KBM-7 (cell line): ENCODE results near the gene LRRC27.
"Not testable (repeated sequence)": the region's sequence is repeated elsewhere in the genome, so short reads cannot be mapped to it uniquely, and the experiment has no call there.

Experiments
- DNase-seq: peaks from one replicate; pipeline ENCODE4 v3.0.0-alpha.2; 2015
- in situ Hi-C: fragments of 300-500 bp; cut with MboI; formaldehyde crosslinking; loops from 2 replicates; pipeline ENCODE4 v1.14.3; 2020; ENCODE audit warnings: low sequenced_read_pairs, low pct_unique_long_range_greater_than_20kb, mixed read lengths

Gene LRRC27

GRCh38 chr10:132331601-132332432, at the start of gene LRRC27:
LRRC27 (plus strand) TSS chr10:132332193; CDS start chr10:132333525, 1,332 bp downstream.
- peak; percentile 95 for DNase-seq
- in situ Hi-C loops = no loop called here

DNA sequence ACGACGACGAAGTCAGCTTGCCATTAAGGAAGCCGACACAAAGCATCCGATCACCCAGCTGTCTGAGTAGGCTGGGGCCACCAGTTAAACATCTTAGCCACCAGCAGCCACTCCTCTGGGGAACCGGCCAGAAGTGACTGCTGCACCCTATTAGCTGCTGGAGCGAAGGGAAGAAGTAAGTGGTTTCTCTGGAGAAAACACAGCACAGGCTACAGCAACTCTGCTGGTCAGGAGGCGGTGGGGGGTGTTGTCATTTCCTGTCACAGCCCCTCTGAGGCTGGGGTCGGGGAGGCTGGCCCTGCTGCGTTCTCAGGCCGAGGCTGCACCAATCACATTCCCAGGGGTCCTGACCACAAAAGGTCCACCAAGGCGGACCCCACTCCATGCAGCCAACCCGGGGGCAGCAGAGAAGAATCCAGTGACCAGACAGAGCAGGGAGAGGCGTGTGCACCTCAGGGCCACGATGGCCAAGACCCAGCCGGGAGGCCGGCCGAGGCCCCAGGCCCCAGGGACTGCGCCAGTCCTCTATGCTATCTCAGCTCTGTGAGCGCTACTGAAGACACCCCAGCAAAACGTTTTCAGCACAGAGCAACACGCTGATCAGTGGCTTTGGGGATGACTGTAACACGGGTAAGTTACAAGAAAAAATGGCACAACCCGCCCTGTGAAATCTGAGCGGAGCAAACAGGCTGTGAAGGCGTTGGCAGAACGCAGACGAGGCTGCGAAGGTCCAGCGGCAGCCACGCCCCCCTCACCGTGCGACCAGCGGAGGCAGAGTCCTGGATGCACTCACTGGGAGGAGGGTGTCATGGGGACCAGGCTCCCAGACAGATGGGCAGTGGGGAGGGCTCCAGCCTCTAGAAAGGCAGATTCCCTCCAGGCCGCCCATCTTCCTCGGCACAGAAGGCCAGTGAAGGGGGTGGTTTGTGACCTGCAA, 49.1 kb upstream of the LRRC27 start:
- DNase-seq = no peak
- in situ Hi-C loops = no loop called here

DNA sequence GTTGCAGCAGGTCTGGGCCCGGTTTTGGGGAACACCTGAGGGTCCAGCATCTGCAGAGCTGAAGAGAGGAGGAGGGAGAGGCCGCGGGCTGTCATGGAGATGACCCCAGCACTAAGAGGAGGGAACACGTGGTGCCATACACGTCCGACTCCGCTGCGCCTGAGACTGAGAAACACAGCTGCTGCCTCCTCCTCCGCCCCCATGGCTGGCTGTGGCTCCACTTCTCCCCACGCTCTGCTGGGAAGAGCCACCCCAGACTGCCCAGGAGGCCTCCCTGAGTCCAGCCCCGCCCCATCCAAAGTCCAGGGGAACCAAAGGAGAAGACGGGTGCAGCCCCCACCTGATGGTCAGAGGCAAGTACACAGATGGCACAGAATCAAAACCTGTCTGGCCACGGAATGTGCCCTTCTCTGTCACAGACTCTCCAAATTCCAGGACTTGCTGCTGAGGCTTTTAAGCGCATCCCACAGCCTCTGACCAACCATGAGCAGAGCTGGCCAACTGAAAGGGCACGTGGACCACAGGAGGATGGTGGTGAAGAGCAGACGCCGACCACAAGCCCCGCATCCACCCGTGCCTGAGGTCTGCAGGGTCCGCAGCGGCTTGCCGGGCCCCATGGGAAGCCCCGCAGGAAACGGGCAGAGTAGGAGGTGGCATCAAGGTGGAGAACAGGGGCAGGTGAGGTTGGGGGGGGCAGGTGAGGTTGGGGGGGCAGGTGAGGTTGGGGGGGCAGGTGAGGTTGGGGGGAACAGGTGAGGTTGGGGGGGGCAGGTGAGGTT, 48.2 kb upstream of the LRRC27 start:
- in situ Hi-C loops = no loop called here
- no peak for DNase-seq

DNA sequence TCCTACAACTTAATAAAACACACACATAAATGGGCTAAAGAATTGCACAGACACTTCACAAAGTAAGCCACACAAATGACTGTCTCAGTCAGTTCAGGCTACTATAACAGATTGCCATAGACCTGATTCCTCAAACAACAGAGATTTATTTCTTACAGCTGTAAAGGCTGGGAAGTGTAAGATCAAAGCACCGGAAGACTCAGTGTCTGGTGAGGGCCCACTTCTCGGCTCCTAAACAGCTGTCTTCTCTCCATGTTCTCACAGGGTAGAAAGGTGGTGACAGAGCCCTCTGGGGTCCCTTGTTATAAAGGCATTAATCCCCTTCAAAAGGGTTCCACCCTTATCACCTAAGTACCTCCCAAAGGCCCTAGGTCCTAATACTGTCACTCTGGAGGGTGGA, 42.6 kb upstream of the LRRC27 start:
- no peak for DNase-seq
- in situ Hi-C loops = no loop called here

- DNase-seq = no peak
- in situ Hi-C loops = no loop called here
These were observed 41.4 kb upstream of the LRRC27 start for GRCh38 chr10:132290631-132291030.

DNA sequence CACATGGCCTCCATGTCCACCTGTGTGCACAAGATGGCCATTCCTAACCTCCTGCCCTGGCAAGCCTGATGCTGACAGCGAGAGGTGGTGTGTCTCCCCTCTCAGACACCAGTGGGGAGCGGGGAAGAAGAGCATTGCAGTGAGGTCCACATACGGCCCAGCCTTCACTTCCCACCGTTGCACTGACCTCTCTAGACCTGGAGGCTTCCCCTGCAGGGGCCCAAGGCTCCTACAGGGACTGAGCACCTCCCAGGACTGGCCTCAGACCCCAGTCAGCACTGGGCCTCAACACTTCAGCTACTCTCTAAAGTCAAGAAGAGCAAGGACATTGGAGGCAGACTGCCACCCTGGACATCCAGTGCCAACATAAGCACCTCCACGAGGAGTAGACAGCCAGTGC, 40.2 kb upstream of the LRRC27 start:
- in situ Hi-C loops = no loop called here
- DNase-seq = no peak

DNA sequence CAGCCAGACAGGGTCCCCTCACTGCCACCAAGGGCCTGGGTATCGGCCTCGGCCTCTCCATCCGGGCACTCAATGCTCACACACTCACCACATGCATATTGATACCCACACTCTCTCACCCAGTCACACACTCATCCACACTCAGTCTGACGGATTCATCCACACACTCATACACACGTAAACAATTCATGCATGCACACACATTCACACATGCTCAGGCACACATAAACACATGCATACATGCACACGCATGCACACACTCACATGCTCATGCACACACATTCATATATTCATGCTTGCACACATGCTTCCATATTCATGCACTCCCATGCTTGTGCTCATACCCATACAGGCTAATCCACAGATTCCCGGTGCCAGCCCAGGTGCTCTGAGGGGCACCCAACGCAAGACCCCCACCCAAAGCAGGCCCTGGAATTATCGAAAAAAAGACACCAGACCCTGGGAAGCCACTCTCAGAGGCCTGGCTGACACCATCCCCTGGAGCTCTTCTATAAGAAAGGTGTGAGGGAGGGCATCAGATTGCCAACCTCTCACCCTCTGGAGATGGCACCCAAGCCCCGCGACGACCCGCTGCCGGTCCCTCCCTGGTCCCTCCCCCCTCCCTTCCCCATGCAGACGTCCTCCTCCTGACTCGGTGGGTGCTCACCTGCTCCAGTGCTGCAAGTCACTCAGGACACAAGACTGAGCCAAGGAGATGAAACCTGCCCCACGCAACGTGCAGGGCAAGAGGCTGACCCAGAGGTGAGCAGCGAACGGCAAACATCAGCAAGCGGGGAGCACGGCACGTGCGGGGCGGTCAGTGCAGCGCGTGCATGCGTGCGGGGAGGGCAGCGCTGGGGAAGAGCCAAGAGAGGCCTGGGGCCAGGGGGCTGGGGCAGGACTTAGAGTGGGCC, 39.4 kb upstream of the LRRC27 start:
- no peak for DNase-seq
- in situ Hi-C loops = no loop called here

GRCh38 chr10:132293201-132293812, 38.7 kb upstream of the LRRC27 start:
- in situ Hi-C loops = no loop called here
- no peak for DNase-seq

DNA sequence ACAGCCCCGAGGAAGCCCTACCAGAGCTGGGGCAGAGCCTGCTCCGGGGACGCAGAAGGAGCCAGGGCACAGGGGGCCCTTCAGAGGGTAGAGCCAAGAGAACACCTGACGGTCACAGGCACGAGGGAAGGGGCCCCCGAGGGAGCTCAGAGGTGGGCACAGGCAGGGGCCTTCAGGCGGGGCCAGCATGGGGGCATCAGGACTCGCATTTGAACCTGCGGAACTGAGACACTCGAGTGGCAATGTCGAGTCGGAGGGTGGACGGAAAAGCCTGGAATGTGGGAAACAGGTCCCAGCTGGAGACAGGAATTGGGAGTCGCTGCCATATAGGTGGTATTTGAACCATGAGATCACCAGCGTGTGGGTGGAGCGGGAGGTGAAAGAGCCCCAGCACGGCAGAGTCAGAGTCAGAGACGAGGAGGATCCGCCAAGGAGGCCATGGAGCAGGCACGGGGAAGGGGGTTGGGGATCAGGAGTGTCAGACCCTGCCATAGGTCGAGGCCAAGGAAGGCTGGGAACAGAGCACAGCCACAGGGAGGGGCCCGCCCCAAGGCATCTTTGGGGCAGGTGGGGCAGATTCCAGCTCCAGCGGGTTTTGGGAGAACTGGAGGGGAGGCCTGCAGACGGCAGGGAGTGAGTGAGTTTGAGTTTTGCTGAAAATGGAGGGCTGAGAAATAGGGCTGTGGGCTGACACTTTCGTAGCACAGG, 38.0 kb upstream of the LRRC27 start:
- no peak for DNase-seq
- in situ Hi-C loops = no loop called here

GRCh38 chr10:132294561-132295318, 37.3 kb upstream of the LRRC27 start:
- no peak for DNase-seq
- in situ Hi-C loops = no loop called here

GRCh38 chr10:132295481-132295880, 36.5 kb upstream of the LRRC27 start:
- DNase-seq, in situ Hi-C loops: not testable (repeated sequence)

GRCh38 chr10:132296666-132297443, 35.1 kb upstream of the LRRC27 start:
- in situ Hi-C loops = no loop called here
- no peak for DNase-seq

- no peak for DNase-seq
- in situ Hi-C loops = no loop called here
These were observed 34.5 kb upstream of the LRRC27 start for GRCh38 chr10:132297526-132297925.

DNA sequence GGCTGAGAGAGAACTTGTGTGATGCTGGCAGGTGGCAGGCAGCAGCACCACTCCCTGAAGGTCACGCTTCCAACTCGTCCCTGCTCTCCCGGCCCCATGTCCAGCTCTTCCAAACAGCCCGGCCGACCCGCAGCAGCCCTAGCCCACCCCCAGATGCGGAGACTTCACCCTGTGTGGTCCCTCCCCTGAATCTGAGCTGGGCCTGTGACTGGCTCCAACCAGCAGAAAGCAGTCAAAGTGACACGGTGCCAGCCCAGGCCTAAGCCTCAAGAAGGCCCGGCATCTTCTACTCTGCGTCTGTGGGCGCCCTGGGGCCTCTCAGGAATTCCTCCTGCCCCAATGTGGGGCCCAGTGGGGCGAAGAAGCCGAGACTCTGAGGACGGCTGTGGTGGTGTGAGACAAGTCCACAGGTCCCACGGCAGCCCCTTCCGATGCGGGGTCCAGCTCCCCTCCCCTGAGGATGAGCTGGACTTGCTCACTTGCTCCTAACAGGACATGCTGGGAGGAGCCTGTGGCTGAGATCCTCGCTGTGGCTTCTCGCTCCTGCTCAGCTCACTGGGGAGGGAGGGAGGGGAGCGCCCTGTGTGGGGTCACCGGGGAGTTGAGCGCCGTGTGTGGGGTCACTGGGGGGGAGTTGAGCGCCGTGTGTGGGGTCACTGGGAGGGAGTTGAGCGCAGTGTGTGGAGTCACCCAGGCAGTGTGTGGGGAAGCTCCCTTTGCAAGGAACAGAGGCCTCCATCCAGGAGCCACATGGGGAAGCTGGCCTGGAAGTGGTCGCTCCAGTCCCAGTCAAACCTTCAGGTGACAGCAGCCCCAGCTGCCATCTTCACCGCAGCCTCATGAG, 33.7 kb upstream of the LRRC27 start:
- in situ Hi-C loops = no loop called here

More for the DNA sequence above, 33.7 kb upstream of the LRRC27 start:
- DNase-seq = no peak
